K562 (cell line): Measurements from ENCODE around the gene PLEKHG4B. TPM values are rescaled to one million over a fixed set of nuclear protein-coding genes. Genes with fewer than 3 reads are reported as not detected.

ENCODE experiments used
- ATAC-seq: fragments of 200-7000 bp; cut with Tn5 transposase; 3 replicates; pipeline ENCODE4 v1.9.1; 2020; ENCODE audit warnings: moderate library complexity
- BruUV-seq: library from RNA; stranded (reverse); fragments of 400-500 nt; replicated peaks from 2 replicates; lab custom pipeline; 2021; lab: Mats Ljungman, UMichigan
- CTCF ChIA-PET: fragments of 300-600 bp; formaldehyde crosslinking; extraction: SDS; loops from one replicate; lab custom pipeline; 2021; ENCODE audit warnings: low intra/inter-chr PET ratio; lab: Yijun Ruan, JAX
- POLR2A ChIA-PET: fragments of 300-600, 350-650 bp; sonication (Branson Sonifier 250); formaldehyde crosslinking; extraction: SDS; loops from one replicate; lab custom pipeline; 2021; ENCODE audit warnings: antibody characterized with exemption, inconsistent platforms; lab: Yijun Ruan, JAX
- DNase-seq, 4 experiments: peaks; one replicate each; pipeline versions ENCODE4 v3.0.0 to v3.0.0-alpha.2; 2011 to 2018; ENCODE audit warnings: low spot score in 3 of 4, mixed read lengths in 3 of 4; ENCODE audit errors: extremely low read depth in 1 of 4
- FAIRE-seq: peaks from 2 replicates; lab custom pipeline; 2011; peaks lifted over from hg19 to GRCh38; lab: Jason Lieb, UNC
- H2AFZ ChIP-seq: 2 replicates; pipeline ENCODE4 v1.6.0; 2011; ENCODE audit warnings: low read depth, low read length, control low read depth, inconsistent platforms
- H3K27ac ChIP-seq: fragments of 200-600 bp; 3 replicates; pipeline ENCODE4 v1.8.0; 2011; ENCODE audit warnings: low read depth, mild to moderate bottlenecking, control low read depth, inconsistent platforms, low read length, moderate library complexity, mixed read lengths; ENCODE audit errors: extremely low read depth
- H3K27me3 ChIP-seq, 2 experiments: fragments of 300-600 bp in 1 of 2; 2 replicates in 1 of 2; 3 replicates in 1 of 2; pipeline versions ENCODE4 v1.6.0 to v1.8.0; 2011; ENCODE audit warnings: inconsistent platforms in 2 of 2, low read length in 2 of 2, mild to moderate bottlenecking in 1 of 2, mixed read lengths in 1 of 2, moderate library complexity in 1 of 2; ENCODE audit not compliant: control insufficient read depth in 2 of 2, insufficient read depth in 2 of 2
- H3K36me3 ChIP-seq: fragments of 300-600 bp; 3 replicates; pipeline ENCODE4 v1.8.0; 2011; ENCODE audit warnings: mild to moderate bottlenecking, low read length, inconsistent platforms; ENCODE audit not compliant: control insufficient read depth, insufficient read depth
- H3K4me1 ChIP-seq, 2 experiments: fragments of 200-600 bp in 1 of 2; replicated peaks in 1 of 2; 2 replicates in 1 of 2; 3 replicates in 1 of 2; pipeline versions ENCODE4 v1.5.1 to v1.8.0; 2011; ENCODE audit warnings: inconsistent platforms in 2 of 2, low read length in 2 of 2, mild to moderate bottlenecking in 1 of 2, mixed read lengths in 1 of 2, moderate library complexity in 1 of 2; ENCODE audit not compliant: control insufficient read depth in 2 of 2, insufficient read depth in 2 of 2
- H3K4me2 ChIP-seq: 2 replicates; pipeline ENCODE4 v1.6.1; 2011; ENCODE audit warnings: low read length, control low read depth, inconsistent platforms, mixed read lengths; ENCODE audit not compliant: insufficient read depth
- H3K4me3 ChIP-seq: fragments of 200-600 bp; sonication (generic), shearing (Covaris generic); 2 replicates; pipeline ENCODE4 v1.5.1; 2016; ENCODE audit warnings: control low read depth, inconsistent platforms
- H3K79me2 ChIP-seq: fragments of 200-600 bp; 3 replicates; pipeline ENCODE4 v1.8.0; 2011; ENCODE audit warnings: low read length, inconsistent platforms; ENCODE audit not compliant: control insufficient read depth, insufficient read depth
- H3K9ac ChIP-seq, 2 experiments: 2 replicates each; pipeline versions ENCODE4 v1.6.0 to v1.6.1; 2011; ENCODE audit warnings: low read depth in 2 of 2, low read length in 2 of 2, control low read depth in 1 of 2, inconsistent platforms in 1 of 2, mild to moderate bottlenecking in 1 of 2, mixed read lengths in 1 of 2; ENCODE audit not compliant: insufficient read depth in 1 of 2
- H3K9me1 ChIP-seq: one replicate; pipeline ENCODE4 v1.6.0; 2011; ENCODE audit warnings: inconsistent platforms, mild to moderate bottlenecking, low read length, moderate library complexity; ENCODE audit not compliant: control insufficient read depth, insufficient read depth
- H3K9me3 ChIP-seq: replicated peaks from 2 replicates; pipeline ENCODE4 v1.5.1; 2011; ENCODE audit warnings: low read depth, low read length, inconsistent platforms; ENCODE audit not compliant: control insufficient read depth, insufficient read depth
- H4K20me1 ChIP-seq: replicated peaks from 2 replicates; pipeline ENCODE4 v1.6.1; 2011; ENCODE audit warnings: low read length, inconsistent platforms, mixed read lengths; ENCODE audit not compliant: control insufficient read depth, insufficient read depth
- ASH1L ChIP-seq: fragments of 450-650 bp; IDR thresholded peaks from 2 replicates; pipeline ENCODE4 v1.6.1; 2018; ENCODE audit warnings: borderline replicate concordance, mild to moderate bottlenecking, low read depth; ENCODE audit not compliant: partially characterized antibody
- BRD4 ChIP-seq: fragments of 200-600 bp; sonication (generic); IDR thresholded peaks from 2 replicates; pipeline ENCODE4 v1.6.1; 2017; ENCODE audit warnings: inconsistent platforms
- HOXB6 ChIP-seq: fragments of 250-450 bp; sonication (Bioruptor Pico); IDR thresholded peaks from 2 replicates; pipeline ENCODE4 v1.5.1; 2022; ENCODE audit warnings: mild to moderate bottlenecking, borderline replicate concordance
- NFATC3 ChIP-seq: fragments of 450-650 bp; IDR thresholded peaks from 2 replicates; pipeline ENCODE4 v1.6.1; 2017; ENCODE audit warnings: mild to moderate bottlenecking
- RCOR1 ChIP-seq, 2 experiments: IDR thresholded peaks; 2 replicates each; pipeline ENCODE4 v1.6.1; 2012; ENCODE audit warnings: low read depth in 2 of 2, low read length in 2 of 2, borderline replicate concordance in 1 of 2, improper control_type of control experiment in 1 of 2
- TEAD2 ChIP-seq: fragments of 450-650 bp; IDR thresholded peaks from 2 replicates; pipeline ENCODE4 v1.6.1; 2016; ENCODE audit warnings: missing genetic modification characterization, control low read depth, missing compliant biosample characterization
- ZNF444 ChIP-seq: fragments of 250-450 bp; sonication (Bioruptor Pico); IDR thresholded peaks from 2 replicates; pipeline ENCODE4 v1.4.0; 2020; ENCODE audit warnings: mild to moderate bottlenecking, moderate library complexity
- ZNF766 ChIP-seq: fragments of 200-800 bp; sonication (Bioruptor generic); conservative IDR thresholded peaks from 2 replicates; pipeline ENCODE4 v1.6.1; 2016; ENCODE audit warnings: missing genetic modification characterization, missing compliant biosample characterization
- WGBS: fragments of 100-300 bp; shearing (Covaris generic); methylation state at CpG from one replicate; pipeline ENCODE4 v1.1.6; 2016; ENCODE audit warnings: low coverage, mixed read lengths; ENCODE audit not compliant: insufficient coverage; ENCODE audit errors: missing lambda C conversion rate; 5-methylcytosine and 5-hydroxymethylcytosine counted together
- in situ Hi-C: fragments of 300-500 bp; cut with MboI; formaldehyde crosslinking; loops from 4 replicates; pipeline ENCODE4 v1.15.0; 2018; ENCODE audit warnings: inconsistent platforms, mixed read lengths
- intact Hi-C: fragments of 100-400 bp; cut with micrococcal nuclease; formaldehyde crosslinking; loops from 2 replicates; pipeline ENCODE4 v1.14.2; 2022
- polyA plus RNA-seq, 8 experiments: library from polyadenylated mRNA; depleted of rRNA in 4 of 8; stranded (reverse) in 5 of 8; unstranded in 3 of 8; fragments of >200 nt; fragmentation: Nextera tagmentation in 2 of 8; fragmentation: Illumina TruSeq in 1 of 8; extraction: Ambion mirVana in 2 of 8; extraction: Trizol in 1 of 8; gene quantifications; 2 replicates each; pipeline versions ENCODE4 v1.2.1 to v1.2.3, GENCODE V29; 2011 to 2014; ENCODE audit warnings: inconsistent platforms in 1 of 8, missing spikeins in 1 of 8
- total RNA-seq, 7 experiments: library from RNA; depleted of rRNA in 6 of 7; stranded (reverse); fragments of >200 nt in 6 of 7; fragmentation: Illumina TruSeq in 2 of 7; extraction: Trizol in 2 of 7; gene quantifications; 2 replicates each; pipeline versions ENCODE4 v1.2.1 to v1.2.3, GENCODE V29; 2011 to 2021; ENCODE audit warnings: low replicate concordance in 1 of 7
- TF ChIP-seq, protein P1 (sequence below): sonication (generic); formaldehyde crosslinking; IDR thresholded peaks from 2 replicates; pipeline ENCODE4 v1.8.0; 2023; ENCODE audit warnings: missing genetic modification reagents, mild to moderate bottlenecking, borderline replicate concordance
- TF ChIP-seq, protein P2 (sequence below): fragments of 450-650 bp; IDR thresholded peaks from one replicate; pipeline ENCODE4 v1.6.1; 2018; ENCODE audit warnings: mild to moderate bottlenecking, moderate library complexity; ENCODE audit not compliant: partially characterized antibody
- TF ChIP-seq, protein P3 (sequence below), 2 experiments: IDR thresholded peaks in 1 of 2; conservative IDR thresholded peaks in 1 of 2; 2 replicates each; pipeline ENCODE4 v1.6.1; 2016; ENCODE audit warnings: low read depth in 2 of 2, mild to moderate bottlenecking in 1 of 2, missing compliant biosample characterization in 1 of 2, missing genetic modification characterization in 1 of 2, moderate library complexity in 1 of 2

The PLEKHG4B gene
- total and polyA plus RNA-seq, 9 of the 15 experiments (the other 6 are each of a cell fraction or from before 2014, with no cell fraction given), result 0.02 TPM; not detected in 8

DNA sequence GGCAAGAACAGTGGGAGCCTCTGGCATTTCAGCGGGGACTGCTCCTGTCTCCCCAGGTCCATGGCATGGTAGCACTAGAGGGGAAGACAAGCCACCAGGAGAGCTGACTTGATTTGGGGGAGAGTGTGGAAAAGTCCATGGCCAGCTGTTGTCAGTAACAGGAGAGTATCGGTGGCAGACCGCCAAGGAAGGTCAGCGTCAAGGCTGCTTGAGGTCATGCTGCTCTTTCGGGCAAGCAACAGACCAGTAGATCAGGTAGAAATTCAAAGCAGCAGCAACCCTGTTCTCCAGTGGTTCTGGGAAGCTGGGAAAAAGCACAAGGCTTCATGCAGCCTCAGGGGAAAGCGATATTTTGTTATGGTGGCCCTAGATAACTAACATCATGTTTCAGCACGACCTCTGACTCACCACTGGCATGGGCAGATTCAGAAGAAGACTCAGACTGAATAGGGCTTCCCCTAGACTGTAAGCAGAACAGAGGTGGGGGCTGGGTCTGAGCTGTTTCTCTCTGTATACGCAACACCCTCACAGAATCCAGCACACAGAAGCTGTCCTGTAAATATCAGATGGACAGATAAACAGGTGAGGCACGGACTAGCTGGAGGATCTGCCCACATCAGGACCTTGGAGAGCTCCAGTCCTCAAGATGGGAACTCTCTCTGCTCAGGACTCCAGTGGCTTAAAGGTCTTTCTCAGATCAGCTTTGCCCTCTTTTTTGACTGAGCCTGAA is 35.2 kb upstream of the PLEKHG4B start:
- H3K79me2 ChIP-seq, result no peaks in the 10 kb centered on the region
- H3K4me1 ChIP-seq, result peaks cover 0 to 20% of the 10 kb centered on the region in 2 experiments; a peak in 2 of 5 replicates
- peaks cover 14% of the 10 kb centered on the region; the same call in 1 of the 2 replicates for H4K20me1 ChIP-seq
- DNase-seq, result peak; percentile 56 to 69 (median 65)
- no peak overlapping the region for H2AFZ ChIP-seq
- H3K4me3 ChIP-seq, result no peak overlapping the region
- no peak overlapping the region for H3K9ac ChIP-seq
- 0% methylated on average over 9 of the region's 9 CpGs for WGBS
- POLR2A ChIA-PET, result no interaction called here
- FAIRE-seq, result peak; percentile 89
- H3K9me3 ChIP-seq, result no peaks in the 10 kb centered on the region
- H3K27me3 ChIP-seq, result peaks cover 8 to 18% of the 10 kb centered on the region in 2 experiments
- H3K9me1 ChIP-seq, result no peaks in the 10 kb centered on the region
- BruUV-seq, result no TSS peak
- in situ Hi-C loops, result no loop called here
- H3K4me2 ChIP-seq, result no peak overlapping the region
- peak; percentile 71 for ATAC-seq
- H3K27ac ChIP-seq, result no peak overlapping the region
- CTCF ChIA-PET, result no interaction called here
- intact Hi-C loops, result no loop called here
- no peaks in the 10 kb centered on the region for H3K36me3 ChIP-seq
- TF ChIP-seq NFATC3 (no peak), ASH1L (no peak), BRD4 (no peak), ZNF766 (0 out of 2 replicates have a peak, but pooled peaks have one; percentile 45), ZNF444 (CRISPR knock-in tag) (no peak), HOXB6 (CRISPR knock-in tag) (no peak), RCOR1 (IDR thresholded peaks at IDR 0.05; ENCODE audit: borderline replicate concordance in 1 of 2, low read depth in 2 of 2, low read length in 2 of 2) (peak in 1 of 2 experiments; percentile 38; a peak in 1 of 4 replicates), TEAD2 (tag) (no peak)
- TF ChIP-seq, protein P1, sequence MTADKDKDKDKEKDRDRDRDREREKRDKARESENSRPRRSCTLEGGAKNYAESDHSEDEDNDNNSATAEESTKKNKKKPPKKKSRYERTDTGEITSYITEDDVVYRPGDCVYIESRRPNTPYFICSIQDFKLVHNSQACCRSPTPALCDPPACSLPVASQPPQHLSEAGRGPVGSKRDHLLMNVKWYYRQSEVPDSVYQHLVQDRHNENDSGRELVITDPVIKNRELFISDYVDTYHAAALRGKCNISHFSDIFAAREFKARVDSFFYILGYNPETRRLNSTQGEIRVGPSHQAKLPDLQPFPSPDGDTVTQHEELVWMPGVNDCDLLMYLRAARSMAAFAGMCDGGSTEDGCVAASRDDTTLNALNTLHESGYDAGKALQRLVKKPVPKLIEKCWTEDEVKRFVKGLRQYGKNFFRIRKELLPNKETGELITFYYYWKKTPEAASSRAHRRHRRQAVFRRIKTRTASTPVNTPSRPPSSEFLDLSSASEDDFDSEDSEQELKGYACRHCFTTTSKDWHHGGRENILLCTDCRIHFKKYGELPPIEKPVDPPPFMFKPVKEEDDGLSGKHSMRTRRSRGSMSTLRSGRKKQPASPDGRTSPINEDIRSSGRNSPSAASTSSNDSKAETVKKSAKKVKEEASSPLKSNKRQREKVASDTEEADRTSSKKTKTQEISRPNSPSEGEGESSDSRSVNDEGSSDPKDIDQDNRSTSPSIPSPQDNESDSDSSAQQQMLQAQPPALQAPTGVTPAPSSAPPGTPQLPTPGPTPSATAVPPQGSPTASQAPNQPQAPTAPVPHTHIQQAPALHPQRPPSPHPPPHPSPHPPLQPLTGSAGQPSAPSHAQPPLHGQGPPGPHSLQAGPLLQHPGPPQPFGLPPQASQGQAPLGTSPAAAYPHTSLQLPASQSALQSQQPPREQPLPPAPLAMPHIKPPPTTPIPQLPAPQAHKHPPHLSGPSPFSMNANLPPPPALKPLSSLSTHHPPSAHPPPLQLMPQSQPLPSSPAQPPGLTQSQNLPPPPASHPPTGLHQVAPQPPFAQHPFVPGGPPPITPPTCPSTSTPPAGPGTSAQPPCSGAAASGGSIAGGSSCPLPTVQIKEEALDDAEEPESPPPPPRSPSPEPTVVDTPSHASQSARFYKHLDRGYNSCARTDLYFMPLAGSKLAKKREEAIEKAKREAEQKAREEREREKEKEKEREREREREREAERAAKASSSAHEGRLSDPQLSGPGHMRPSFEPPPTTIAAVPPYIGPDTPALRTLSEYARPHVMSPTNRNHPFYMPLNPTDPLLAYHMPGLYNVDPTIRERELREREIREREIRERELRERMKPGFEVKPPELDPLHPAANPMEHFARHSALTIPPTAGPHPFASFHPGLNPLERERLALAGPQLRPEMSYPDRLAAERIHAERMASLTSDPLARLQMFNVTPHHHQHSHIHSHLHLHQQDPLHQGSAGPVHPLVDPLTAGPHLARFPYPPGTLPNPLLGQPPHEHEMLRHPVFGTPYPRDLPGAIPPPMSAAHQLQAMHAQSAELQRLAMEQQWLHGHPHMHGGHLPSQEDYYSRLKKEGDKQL, result no peak
- TF ChIP-seq, protein P2, sequence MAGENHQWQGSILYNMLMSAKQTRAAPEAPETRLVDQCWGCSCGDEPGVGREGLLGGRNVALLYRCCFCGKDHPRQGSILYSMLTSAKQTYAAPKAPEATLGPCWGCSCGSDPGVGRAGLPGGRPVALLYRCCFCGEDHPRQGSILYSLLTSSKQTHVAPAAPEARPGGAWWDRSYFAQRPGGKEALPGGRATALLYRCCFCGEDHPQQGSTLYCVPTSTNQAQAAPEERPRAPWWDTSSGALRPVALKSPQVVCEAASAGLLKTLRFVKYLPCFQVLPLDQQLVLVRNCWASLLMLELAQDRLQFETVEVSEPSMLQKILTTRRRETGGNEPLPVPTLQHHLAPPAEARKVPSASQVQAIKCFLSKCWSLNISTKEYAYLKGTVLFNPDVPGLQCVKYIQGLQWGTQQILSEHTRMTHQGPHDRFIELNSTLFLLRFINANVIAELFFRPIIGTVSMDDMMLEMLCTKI, result no peak
- TF ChIP-seq, protein P3, sequence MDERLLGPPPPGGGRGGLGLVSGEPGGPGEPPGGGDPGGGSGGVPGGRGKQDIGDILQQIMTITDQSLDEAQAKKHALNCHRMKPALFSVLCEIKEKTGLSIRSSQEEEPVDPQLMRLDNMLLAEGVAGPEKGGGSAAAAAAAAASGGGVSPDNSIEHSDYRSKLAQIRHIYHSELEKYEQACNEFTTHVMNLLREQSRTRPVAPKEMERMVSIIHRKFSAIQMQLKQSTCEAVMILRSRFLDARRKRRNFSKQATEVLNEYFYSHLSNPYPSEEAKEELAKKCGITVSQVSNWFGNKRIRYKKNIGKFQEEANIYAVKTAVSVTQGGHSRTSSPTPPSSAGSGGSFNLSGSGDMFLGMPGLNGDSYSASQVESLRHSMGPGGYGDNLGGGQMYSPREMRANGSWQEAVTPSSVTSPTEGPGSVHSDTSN (CRISPR knock-in tag; IDR thresholded peaks at IDR 0.05; ENCODE audit: low read depth), result no peak
- TF ChIP-seq, protein P3 (tag; conservative IDR thresholded peaks at IDR 0.05; ENCODE audit: low read depth), result no peak
